CD14-positive monocyte (primary cell): Measurements from ENCODE around the gene C1QTNF1. TPM values are rescaled to one million over a fixed set of nuclear protein-coding genes. Genes with fewer than 3 reads are reported as not detected.

Experiments used
- DNase-seq, 3 donors: peaks; one replicate each; pipeline ENCODE4 v3.0.0-alpha.2; 2011 to 2022
- H2AFZ ChIP-seq: 2 replicates; pipeline ENCODE4 v1.6.0; 2012; ENCODE audit warnings: mild to moderate bottlenecking, low read depth, low read length, inconsistent platforms; ENCODE audit not compliant: insufficient read depth, poor library complexity, severe bottlenecking
- H3K27ac ChIP-seq, 2 donors: 1 replicate in 1 of 2; 2 replicates in 1 of 2; pipeline ENCODE4 v1.5.1; 2012 to 2013; ENCODE audit warnings: low read length in 2 of 2, control low read depth in 1 of 2, inconsistent platforms in 1 of 2, low read depth in 1 of 2, mild to moderate bottlenecking in 1 of 2
- H3K27me3 ChIP-seq, 2 donors: one replicate each; pipeline versions ENCODE4 v1.6.0 to v1.6.1; 2011 to 2013; ENCODE audit warnings: low read length in 2 of 2; ENCODE audit not compliant: control insufficient read depth in 2 of 2, insufficient read depth in 2 of 2
- H3K36me3 ChIP-seq, 2 donors: replicated peaks in 1 of 2; 1 replicate in 1 of 2; 2 replicates in 1 of 2; pipeline versions ENCODE4 v1.5.1 to v1.6.1; 2012 to 2013; ENCODE audit warnings: low read length in 2 of 2, control low read depth in 1 of 2, inconsistent platforms in 1 of 2, mild to moderate bottlenecking in 1 of 2; ENCODE audit not compliant: insufficient read depth in 2 of 2, control insufficient read depth in 1 of 2
- H3K4me1 ChIP-seq, 2 donors: 1 replicate in 1 of 2; 2 replicates in 1 of 2; pipeline versions ENCODE4 v1.5.1 to v1.6.1; 2012 to 2013; ENCODE audit warnings: low read length in 2 of 2, control low read depth in 1 of 2, inconsistent platforms in 1 of 2, mild to moderate bottlenecking in 1 of 2, moderate library complexity in 1 of 2; ENCODE audit not compliant: insufficient read depth in 2 of 2, control insufficient read depth in 1 of 2
- H3K4me2 ChIP-seq: replicated peaks from 2 replicates; pipeline ENCODE3; 2012; ENCODE audit warnings: low read length, moderate library complexity, mild to moderate bottlenecking; ENCODE audit not compliant: poor library complexity, severe bottlenecking; ENCODE audit errors: extremely low read depth
- H3K4me3 ChIP-seq, 3 experiments: fragments of 200-600 bp in 1 of 3; sonication (generic) in 1 of 3; replicated peaks in 1 of 3; 1 replicate in 2 of 3; 2 replicates in 1 of 3; pipeline ENCODE4 v1.5.1; 2011 to 2013; ENCODE audit warnings: low read length in 3 of 3, mild to moderate bottlenecking in 3 of 3, control low read depth in 2 of 3, low read depth in 2 of 3, inconsistent platforms in 1 of 3, moderate library complexity in 1 of 3
- H3K79me2 ChIP-seq: 2 replicates; pipeline ENCODE4 v1.6.0; 2012; ENCODE audit warnings: mild to moderate bottlenecking, control low read depth, inconsistent platforms, low read length, moderate library complexity; ENCODE audit not compliant: insufficient read depth
- H3K9ac ChIP-seq: 2 replicates; pipeline ENCODE4 v1.6.0; 2017; ENCODE audit warnings: low read length, mild to moderate bottlenecking; ENCODE audit not compliant: insufficient read depth, poor library complexity, severe bottlenecking
- H3K9me3 ChIP-seq, 2 donors: replicated peaks in 1 of 2; 1 replicate in 1 of 2; 2 replicates in 1 of 2; pipeline versions ENCODE4 v1.5.1 to v1.6.1; 2012 to 2013; ENCODE audit warnings: low read length in 2 of 2, control low read depth in 1 of 2; ENCODE audit not compliant: control insufficient read depth in 1 of 2, insufficient read depth in 1 of 2
- H4K20me1 ChIP-seq: 2 replicates; pipeline ENCODE4 v1.6.0; 2012; ENCODE audit warnings: mild to moderate bottlenecking, low read length, control low read depth, moderate library complexity; ENCODE audit not compliant: insufficient read depth
- H3K27ac Mint-ChIP-seq, 7 donors: one replicate each; pipeline ENCODE4 v1.8.0; 2020; ENCODE audit warnings: mild to moderate bottlenecking in 7 of 7, mixed read lengths in 7 of 7, moderate library complexity in 6 of 7, inconsistent platforms in 2 of 7
- H3K27me3 Mint-ChIP-seq, 3 donors: one replicate each; pipeline ENCODE4 v1.8.0; 2021 to 2022; ENCODE audit warnings: low read depth in 3 of 3, mild to moderate bottlenecking in 3 of 3, mixed read lengths in 3 of 3, moderate library complexity in 3 of 3, inconsistent platforms in 1 of 3
- H3K36me3 Mint-ChIP-seq, 2 donors: one replicate each; pipeline ENCODE4 v1.8.0; 2020; ENCODE audit warnings: mixed read lengths in 2 of 2, inconsistent platforms in 1 of 2, mild to moderate bottlenecking in 1 of 2
- H3K4me1 Mint-ChIP-seq: one replicate; pipeline ENCODE4 v1.8.0; 2020; ENCODE audit warnings: mild to moderate bottlenecking, mixed read lengths
- H3K4me3 Mint-ChIP-seq, 2 donors: one replicate each; pipeline ENCODE4 v1.8.0; 2020; ENCODE audit warnings: mild to moderate bottlenecking in 2 of 2, mixed read lengths in 2 of 2, moderate library complexity in 1 of 2
- H3K9me3 Mint-ChIP-seq, 7 donors: one replicate each; pipeline ENCODE4 v1.8.0; 2020 to 2022; ENCODE audit warnings: mixed read lengths in 7 of 7, mild to moderate bottlenecking in 6 of 7, moderate library complexity in 6 of 7, inconsistent platforms in 2 of 7
- WGBS: methylation state at CpG from one replicate; pipeline ENCODE4 v1.1.5; 2013; ENCODE audit warnings: missing lambda C conversion rate; ENCODE audit not compliant: insufficient coverage; 5-methylcytosine and 5-hydroxymethylcytosine counted together
- intact Hi-C, 2 donors: fragments of 100-400 bp; cut with micrococcal nuclease; formaldehyde crosslinking; loops; one replicate each; pipeline versions ENCODE4 v1.15.0 to v1.15.1; 2023
- polyA plus RNA-seq, 3 donors: library from polyadenylated mRNA; depleted of rRNA in 1 of 3; unstranded in 2 of 3; stranded (reverse) in 1 of 3; fragments of 300-500 nt in 2 of 3; fragments of >200 nt in 1 of 3; fragmentation: Illumina TruSeq in 2 of 3; gene quantifications; 1 replicate in 2 of 3; 2 replicates in 1 of 3; pipeline ENCODE4 v1.2.3, GENCODE V29; 2012 to 2021
- TF ChIP-seq, protein P1 (sequence below): fragments of 200-600 bp; IDR thresholded peaks from one replicate; pipeline ENCODE4 v1.8.0; 2022; ENCODE audit warnings: antibody characterized with exemption, mild to moderate bottlenecking

C1QTNF1 gene
- polyA plus RNA-seq, 3 donors, result not detected

DNA sequence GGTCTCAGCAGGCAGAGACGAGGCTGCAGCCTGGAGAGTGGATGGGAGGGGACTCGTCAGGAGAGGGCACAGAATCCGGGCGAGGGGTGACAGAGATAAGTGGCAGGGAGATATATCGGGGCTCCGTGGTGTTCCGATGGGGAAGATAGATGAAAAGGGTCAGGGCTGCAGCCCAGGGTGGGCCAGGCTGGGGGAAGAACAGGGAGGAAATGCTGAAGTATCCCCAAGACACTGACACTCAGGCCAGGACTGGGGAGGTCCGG lies 46.4 kb upstream of the C1QTNF1 start:
- no peak overlapping the region for H3K4me3 ChIP-seq
- intact Hi-C loops, result loop anchor here in 1 of 2 donors (10.0 kb wide), 1 partner anchor 133 kb away; the partner anchor contains the start of gene USP36
- H3K27me3 ChIP-seq, result no peaks in the 10 kb centered on the region
- H3K4me1 ChIP-seq, result peaks cover 11 to 12% of the 10 kb centered on the region in 2 donors
- no peak overlapping the region for H3K4me3 Mint-ChIP-seq
- no peaks in the 10 kb centered on the region for H3K36me3 Mint-ChIP-seq
- WGBS, result over 99% methylated on average over 8 of the region's 8 CpGs
- no peaks in the 10 kb centered on the region for H3K36me3 ChIP-seq
- H3K27ac ChIP-seq, result no peak overlapping the region
- H3K9ac ChIP-seq, result no peak overlapping the region
- H3K79me2 ChIP-seq, result no peaks in the 10 kb centered on the region
- TF ChIP-seq, protein P1, sequence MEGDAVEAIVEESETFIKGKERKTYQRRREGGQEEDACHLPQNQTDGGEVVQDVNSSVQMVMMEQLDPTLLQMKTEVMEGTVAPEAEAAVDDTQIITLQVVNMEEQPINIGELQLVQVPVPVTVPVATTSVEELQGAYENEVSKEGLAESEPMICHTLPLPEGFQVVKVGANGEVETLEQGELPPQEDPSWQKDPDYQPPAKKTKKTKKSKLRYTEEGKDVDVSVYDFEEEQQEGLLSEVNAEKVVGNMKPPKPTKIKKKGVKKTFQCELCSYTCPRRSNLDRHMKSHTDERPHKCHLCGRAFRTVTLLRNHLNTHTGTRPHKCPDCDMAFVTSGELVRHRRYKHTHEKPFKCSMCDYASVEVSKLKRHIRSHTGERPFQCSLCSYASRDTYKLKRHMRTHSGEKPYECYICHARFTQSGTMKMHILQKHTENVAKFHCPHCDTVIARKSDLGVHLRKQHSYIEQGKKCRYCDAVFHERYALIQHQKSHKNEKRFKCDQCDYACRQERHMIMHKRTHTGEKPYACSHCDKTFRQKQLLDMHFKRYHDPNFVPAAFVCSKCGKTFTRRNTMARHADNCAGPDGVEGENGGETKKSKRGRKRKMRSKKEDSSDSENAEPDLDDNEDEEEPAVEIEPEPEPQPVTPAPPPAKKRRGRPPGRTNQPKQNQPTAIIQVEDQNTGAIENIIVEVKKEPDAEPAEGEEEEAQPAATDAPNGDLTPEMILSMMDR, result no peak
- no peaks in the 10 kb centered on the region for H3K9me3 ChIP-seq
- no peaks in the 10 kb centered on the region for H4K20me1 ChIP-seq
- H2AFZ ChIP-seq, result no peak overlapping the region
- DNase-seq, result no peak
- H3K4me2 ChIP-seq, result no peak overlapping the region
- peaks cover 16% of the 10 kb centered on the region for H3K4me1 Mint-ChIP-seq
- H3K9me3 Mint-ChIP-seq, result no peaks in the 10 kb centered on the region
- H3K27ac Mint-ChIP-seq, result no peak overlapping the region
- peaks cover 0 to 2% (median 1%) of the 10 kb centered on the region in 3 donors for H3K27me3 Mint-ChIP-seq

DNA sequence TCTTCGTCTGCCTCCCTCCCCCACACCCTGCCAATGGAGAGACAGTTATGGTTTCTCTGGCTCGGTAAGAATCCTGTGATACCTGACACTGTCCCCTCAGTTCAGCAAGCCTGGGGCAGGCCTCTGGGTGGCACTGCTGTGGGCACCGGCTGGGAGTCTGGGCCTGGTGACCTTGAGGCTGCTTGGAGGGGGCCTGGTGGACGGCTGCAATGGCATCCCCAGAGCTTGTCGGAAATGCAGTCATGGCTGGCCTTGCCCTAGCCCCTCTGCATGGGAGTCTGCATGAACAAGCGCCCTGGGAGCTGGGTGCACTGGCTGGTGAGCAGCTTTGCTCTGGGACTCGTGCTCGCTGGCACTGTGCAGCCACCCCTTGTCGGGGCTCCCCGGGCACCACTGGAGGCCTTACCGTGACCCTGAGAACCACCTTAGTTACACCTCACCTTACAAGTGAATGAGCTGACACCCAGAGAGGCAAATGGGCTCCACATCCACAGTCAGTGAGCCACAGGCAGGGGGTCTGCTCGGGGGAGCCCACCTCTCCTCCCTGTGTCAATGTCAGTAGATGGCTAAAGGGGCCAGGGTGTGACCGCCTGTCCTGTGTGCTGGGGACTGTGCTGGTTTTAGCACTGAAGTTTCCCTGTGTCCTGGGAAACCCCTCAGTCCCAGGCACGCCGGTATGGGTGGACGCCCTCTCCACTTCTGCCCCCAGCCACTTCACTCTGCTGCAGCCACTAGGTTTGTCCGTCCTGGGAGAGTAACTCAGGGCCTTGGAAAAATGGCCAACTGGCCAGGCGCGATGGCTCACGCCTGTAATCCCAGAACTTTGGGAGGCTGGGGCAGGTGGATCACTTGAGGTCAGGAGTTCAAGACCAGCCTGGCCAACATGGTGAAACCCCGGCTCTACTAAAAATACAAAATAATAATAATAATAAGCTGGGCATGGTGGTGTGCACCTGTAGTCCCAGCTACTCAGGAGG lies 45.7 kb upstream of the C1QTNF1 start:
- H3K4me1 Mint-ChIP-seq, result peaks cover 16% of the 10 kb centered on the region
- H3K4me2 ChIP-seq, result no peak overlapping the region
- H3K9me3 Mint-ChIP-seq, result no peaks in the 10 kb centered on the region
- H3K79me2 ChIP-seq, result no peaks in the 10 kb centered on the region
- no peak overlapping the region for H3K9ac ChIP-seq
- TF ChIP-seq, protein P1, result no peak
- no peaks in the 10 kb centered on the region for H3K27me3 ChIP-seq
- H3K27me3 Mint-ChIP-seq, result peaks cover 0 to 2% (median 0%) of the 10 kb centered on the region in 3 donors
- H3K27ac Mint-ChIP-seq, result peak overlapping the region in 1 of 7 donors; percentile 68
- H3K36me3 Mint-ChIP-seq, result no peaks in the 10 kb centered on the region
- no peak overlapping the region for H2AFZ ChIP-seq
- H3K9me3 ChIP-seq, result no peaks in the 10 kb centered on the region
- no peaks in the 10 kb centered on the region for H3K36me3 ChIP-seq
- 86% methylated on average over 13 of the region's 21 CpGs for WGBS
- H3K4me3 Mint-ChIP-seq, result no peak overlapping the region
- no peaks in the 10 kb centered on the region for H4K20me1 ChIP-seq
- no peak overlapping the region for H3K4me3 ChIP-seq
- peaks cover 11 to 12% of the 10 kb centered on the region in 2 donors for H3K4me1 ChIP-seq
- intact Hi-C loops, result loop anchor here in 1 of 2 donors (10.0 kb wide), 1 partner anchor 133 kb away; the partner anchor contains the start of gene USP36
- DNase-seq, result no peak
- no peak overlapping the region for H3K27ac ChIP-seq
